Endothelial cell of umbilical vein (primary cell): ENCODE results near the gene MLYCD. TPM values are rescaled to one million over a fixed set of nuclear protein-coding genes. Genes with fewer than 3 reads are reported as not detected.

Experiments used
- BruUV-seq: library from RNA; stranded (reverse); fragments of 400-500 nt; replicated peaks from 2 replicates; lab custom pipeline; 2021; lab: Mats Ljungman, UMichigan
- CTCF ChIA-PET: fragments of 300-600, 350-600 bp; sonication (Branson Sonifier 250); formaldehyde crosslinking; loops from one replicate; lab custom pipeline; 2021; ENCODE audit warnings: antibody characterized with exemption, inconsistent platforms; lab: Charles Lee
- POLR2A ChIA-PET: fragments of 300-600, 350-600 bp; sonication (Branson Sonifier 250); formaldehyde crosslinking; loops from one replicate; lab custom pipeline; 2021; ENCODE audit warnings: antibody characterized with exemption, inconsistent platforms; lab: Charles Lee
- DNase-seq: peaks from one replicate; pipeline ENCODE4 v3.0.0-alpha.2; 2011; ENCODE audit warnings: low read depth, low spot score
- FAIRE-seq: peaks from 2 replicates; lab custom pipeline; 2011; peaks lifted over from hg19 to GRCh38; lab: Jason Lieb, UNC
- H2AFZ ChIP-seq: 2 replicates; pipeline ENCODE4 v1.6.0; 2012; ENCODE audit warnings: low read depth, low read length, control low read depth, inconsistent platforms
- H3K27ac ChIP-seq: 2 replicates; pipeline ENCODE4 v1.5.1; 2011; ENCODE audit warnings: low read depth, mild to moderate bottlenecking, control low read depth, low read length, moderate library complexity; ENCODE audit not compliant: insufficient read depth
- H3K27me3 ChIP-seq, 2 experiments: 2 replicates each; pipeline versions ENCODE4 v1.6.0 to v1.6.1; 2011; ENCODE audit warnings: low read length in 2 of 2, mixed read lengths in 1 of 2; ENCODE audit not compliant: control insufficient read depth in 2 of 2, insufficient read depth in 2 of 2
- H3K36me3 ChIP-seq, 2 experiments: 2 replicates in 1 of 2; 3 replicates in 1 of 2; pipeline ENCODE4 v1.5.1; 2011; ENCODE audit warnings: low read length in 2 of 2, mild to moderate bottlenecking in 1 of 2, moderate library complexity in 1 of 2; ENCODE audit not compliant: control insufficient read depth in 2 of 2, insufficient read depth in 2 of 2; ENCODE audit errors: extremely low read depth in 1 of 2
- H3K4me1 ChIP-seq: 3 replicates; pipeline ENCODE4 v1.5.1; 2011; ENCODE audit warnings: mild to moderate bottlenecking, low read length; ENCODE audit not compliant: control insufficient read depth, insufficient read depth; ENCODE audit errors: extremely low read depth
- H3K4me2 ChIP-seq: 2 replicates; pipeline ENCODE4 v1.6.1; 2011; ENCODE audit warnings: low read length, control low read depth, mixed read lengths; ENCODE audit not compliant: insufficient read depth
- H3K4me3 ChIP-seq, 3 experiments: fragments of 200-600 bp in 1 of 3; sonication (generic), shearing (Covaris generic) in 1 of 3; replicated peaks in 1 of 3; 2 replicates each; pipeline ENCODE4 v1.5.1; 2011 to 2016; ENCODE audit warnings: control low read depth in 3 of 3, low read length in 3 of 3, mild to moderate bottlenecking in 2 of 3, inconsistent platforms in 1 of 3, low read depth in 1 of 3, moderate library complexity in 1 of 3; ENCODE audit not compliant: insufficient read depth in 1 of 3
- H3K79me2 ChIP-seq: 2 replicates; pipeline ENCODE4 v1.6.0; 2012; ENCODE audit warnings: low read length, inconsistent platforms; ENCODE audit not compliant: control insufficient read depth, insufficient read depth
- H3K9ac ChIP-seq: replicated peaks from 2 replicates; pipeline ENCODE3; 2011; ENCODE audit warnings: low read length, control low read depth; ENCODE audit not compliant: insufficient read depth; ENCODE audit errors: extremely low read depth
- H3K9me1 ChIP-seq: replicated peaks from 3 replicates; pipeline ENCODE4 v1.6.0; 2011; ENCODE audit warnings: mild to moderate bottlenecking, low read length; ENCODE audit not compliant: control insufficient read depth, insufficient read depth; ENCODE audit errors: extremely low read depth
- H3K9me3 ChIP-seq: replicated peaks from 2 replicates; pipeline ENCODE4 v1.5.1; 2012; ENCODE audit warnings: low read length, inconsistent platforms; ENCODE audit not compliant: control insufficient read depth, insufficient read depth
- H4K20me1 ChIP-seq: replicated peaks from 2 replicates; pipeline ENCODE3; 2011; ENCODE audit warnings: mild to moderate bottlenecking, low read length; ENCODE audit not compliant: control insufficient read depth, insufficient read depth; ENCODE audit errors: extremely low read depth
- EZH2 ChIP-seq: IDR thresholded peaks from 2 replicates; pipeline ENCODE4 v1.6.1; 2012; ENCODE audit warnings: borderline replicate concordance, low read depth, mild to moderate bottlenecking, moderate library complexity, low read length, inconsistent platforms; ENCODE audit not compliant: severe bottlenecking
- FOS ChIP-seq: IDR thresholded peaks from 2 replicates; pipeline ENCODE4 v1.6.1; 2011; ENCODE audit warnings: mild to moderate bottlenecking, low read length, moderate library complexity, borderline replicate concordance; ENCODE audit not compliant: insufficient read depth
- GATA2 ChIP-seq: IDR thresholded peaks from 2 replicates; pipeline ENCODE4 v1.7.0; 2011; ENCODE audit warnings: low read depth, mild to moderate bottlenecking, moderate library complexity, mixed read lengths, low read length; ENCODE audit not compliant: insufficient read length, insufficient read depth
- JUN ChIP-seq: IDR thresholded peaks from 2 replicates; pipeline ENCODE4 v1.6.1; 2011; ENCODE audit warnings: borderline replicate concordance, low read depth; ENCODE audit not compliant: insufficient read length, insufficient read depth
- MYC ChIP-seq: IDR thresholded peaks from one replicate; pipeline ENCODE4 v1.6.1; 2011; ENCODE audit warnings: mild to moderate bottlenecking, low read depth, low read length
- POLR2A ChIP-seq: IDR thresholded peaks from 2 replicates; pipeline ENCODE4 v1.6.1; 2012; ENCODE audit warnings: low read depth, mild to moderate bottlenecking, control low read depth, low read length
- POLR2AphosphoS5 ChIP-seq: IDR thresholded peaks from 2 replicates; pipeline ENCODE4 v1.6.1; 2012; ENCODE audit warnings: low read depth, mild to moderate bottlenecking, control low read depth, low read length, moderate library complexity; ENCODE audit not compliant: insufficient read depth
- dilution Hi-C: fragments of 300-500 bp; cut with MboI; formaldehyde crosslinking; loops from one replicate; pipeline ENCODE4 v1.15.0; 2019; ENCODE audit warnings: low sequenced_read_pairs; ENCODE audit not compliant: extremely low pct_ligation_motif_present
- intact Hi-C: fragments of 100-400 bp; cut with micrococcal nuclease; formaldehyde crosslinking; loops from one replicate; pipeline ENCODE4 v1.10.0; 2022
- polyA plus RNA-seq, 4 experiments: library from polyadenylated mRNA; depleted of rRNA in 3 of 4; stranded (reverse) in 3 of 4; unstranded in 1 of 4; fragments of >200 nt; gene quantifications; 2 replicates each; pipeline versions ENCODE4 v1.2.1 to v1.2.3, GENCODE V29; 2011 to 2012; ENCODE audit warnings: missing spikeins in 1 of 4
- total RNA-seq: library from RNA; stranded (reverse); gene quantifications from 2 replicates; pipeline ENCODE4 v1.2.3, GENCODE V29; 2021
- TF ChIP-seq, protein P1 (sequence below), 2 donors: IDR thresholded peaks; 1 replicate in 1 of 2; 2 replicates in 1 of 2; pipeline ENCODE4 v1.5.1; 2011; ENCODE audit warnings: low read length in 2 of 2, mild to moderate bottlenecking in 2 of 2, moderate library complexity in 2 of 2, control low read depth in 1 of 2, inconsistent platforms in 1 of 2, low read depth in 1 of 2; ENCODE audit not compliant: insufficient read depth in 1 of 2; ENCODE audit errors: extremely low read depth in 1 of 2
- TF ChIP-seq, protein P2 (sequence below): IDR thresholded peaks from 2 replicates; pipeline ENCODE4 v1.6.1; 2011; ENCODE audit not compliant: insufficient read depth, insufficient read length

Gene MLYCD
- total and polyA plus RNA-seq, 2 donors (not counting 3 experiments of a cell fraction or from before 2014, with no cell fraction given), result 2.0 to 3.4 TPM

DNA sequence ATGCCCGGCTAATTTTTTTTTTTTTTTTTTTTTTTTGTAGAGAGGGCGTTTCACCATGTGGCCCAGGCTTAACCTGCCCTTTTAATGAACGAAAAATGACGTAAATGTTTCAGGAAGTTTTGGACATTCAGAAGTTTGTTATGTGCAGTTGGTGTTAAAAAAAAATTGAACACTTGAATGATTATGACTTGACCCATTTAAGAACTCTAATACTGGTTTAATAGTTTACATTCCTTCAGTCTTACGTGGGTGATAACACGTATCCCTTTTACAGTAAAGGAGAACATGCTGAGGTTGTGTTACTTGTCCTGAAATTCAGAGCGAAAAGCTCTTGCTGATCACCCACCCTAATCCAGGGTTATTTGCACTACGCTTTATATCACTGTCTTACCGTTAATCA is 1.7 kb downstream of the MLYCD start:
- Histone ChIP-seq H3K27me3 (no peaks in the 10 kb centered on the region), H3K4me2 (no peak overlapping the region), H3K9ac (no peak overlapping the region), H3K4me1 (peaks cover 10% of the 10 kb centered on the region), H3K9me1 (no peaks in the 10 kb centered on the region), H2AFZ (no peak overlapping the region), H3K27ac (no peak overlapping the region), H3K9me3 (no peaks in the 10 kb centered on the region), H3K36me3 (no peaks in the 10 kb centered on the region), H3K79me2 (no peaks in the 10 kb centered on the region), H4K20me1 (no peaks in the 10 kb centered on the region), H3K4me3 (no peak overlapping the region)
- intact Hi-C loops (no loop called here), dilution Hi-C loops (no loop called here)
- TF ChIP-seq MYC, result no peak
- no peak for TF ChIP-seq JUN
- TF ChIP-seq FOS, result no peak
- no peak for TF ChIP-seq EZH2
- no peak for TF ChIP-seq GATA2
- no peak for TF ChIP-seq POLR2AphosphoS5
- TF ChIP-seq POLR2A, result no peak
- TF ChIP-seq, protein P1, sequence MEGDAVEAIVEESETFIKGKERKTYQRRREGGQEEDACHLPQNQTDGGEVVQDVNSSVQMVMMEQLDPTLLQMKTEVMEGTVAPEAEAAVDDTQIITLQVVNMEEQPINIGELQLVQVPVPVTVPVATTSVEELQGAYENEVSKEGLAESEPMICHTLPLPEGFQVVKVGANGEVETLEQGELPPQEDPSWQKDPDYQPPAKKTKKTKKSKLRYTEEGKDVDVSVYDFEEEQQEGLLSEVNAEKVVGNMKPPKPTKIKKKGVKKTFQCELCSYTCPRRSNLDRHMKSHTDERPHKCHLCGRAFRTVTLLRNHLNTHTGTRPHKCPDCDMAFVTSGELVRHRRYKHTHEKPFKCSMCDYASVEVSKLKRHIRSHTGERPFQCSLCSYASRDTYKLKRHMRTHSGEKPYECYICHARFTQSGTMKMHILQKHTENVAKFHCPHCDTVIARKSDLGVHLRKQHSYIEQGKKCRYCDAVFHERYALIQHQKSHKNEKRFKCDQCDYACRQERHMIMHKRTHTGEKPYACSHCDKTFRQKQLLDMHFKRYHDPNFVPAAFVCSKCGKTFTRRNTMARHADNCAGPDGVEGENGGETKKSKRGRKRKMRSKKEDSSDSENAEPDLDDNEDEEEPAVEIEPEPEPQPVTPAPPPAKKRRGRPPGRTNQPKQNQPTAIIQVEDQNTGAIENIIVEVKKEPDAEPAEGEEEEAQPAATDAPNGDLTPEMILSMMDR (IDR thresholded peaks at IDR 0.05; ENCODE audit: extremely low read depth in 1 of 2, insufficient read depth in 1 of 2, low read depth in 1 of 2, low read length in 2 of 2), result no peak
- TF ChIP-seq, protein P2, sequence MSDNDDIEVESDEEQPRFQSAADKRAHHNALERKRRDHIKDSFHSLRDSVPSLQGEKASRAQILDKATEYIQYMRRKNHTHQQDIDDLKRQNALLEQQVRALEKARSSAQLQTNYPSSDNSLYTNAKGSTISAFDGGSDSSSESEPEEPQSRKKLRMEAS, result no peak
- no peak for DNase-seq
- FAIRE-seq, result no peak
- ChIA-PET POLR2A (no interaction called here), CTCF (interaction anchor here (0.9 to 1.0 kb wide), 2 partner anchors 25 to 74 kb away, joined by 3 read pairs; no protein-coding TSS in a partner anchor)
- no TSS peak for BruUV-seq
